ENCODE data around the gene SBNO2. TPM values are rescaled to one million over a fixed set of nuclear protein-coding genes. Genes with fewer than 3 reads are reported as not detected.

Gene SBNO2
- total RNA-seq, 4 donors from 2014 or later = 13.4 to 51.2 (median 19.1) TPM

GRCh38 chr19:1110809-1111640 lies 63.0 kb downstream of the SBNO2 start:
- no peak for TF ChIP-seq CTCF (IDR thresholded peaks at IDR 0.05; ENCODE audit: low read depth)

GRCh38 chr19:1109697-1110671 lies 64.1 kb downstream of the SBNO2 start:
- TF ChIP-seq CTCF (IDR thresholded peaks at IDR 0.05; ENCODE audit: low read depth) = no peak

- no peak for TF ChIP-seq CTCF (IDR thresholded peaks at IDR 0.05; ENCODE audit: low read depth)
Observed at GRCh38 chr19:1109032-1109551, 65.0 kb downstream of the SBNO2 start.

GRCh38 chr19:1108291-1109031 lies 65.6 kb downstream of the SBNO2 start:
- no peak for TF ChIP-seq CTCF (IDR thresholded peaks at IDR 0.05; ENCODE audit: low read depth)

GRCh38 chr19:1107661-1108261 lies 66.3 kb downstream of the SBNO2 start:
- TF ChIP-seq CTCF (IDR thresholded peaks at IDR 0.05; ENCODE audit: low read depth) = no peak

GRCh38 chr19:1106841-1107660 lies 67.0 kb downstream of the SBNO2 start:
- TF ChIP-seq CTCF (IDR thresholded peaks at IDR 0.05; ENCODE audit: low read depth) = no peak

Data from subcutaneous adipose tissue (tissue), 4 donors.